Heart left ventricle (tissue), 16 donors: Measurements from ENCODE around the gene CTNNA3. TPM values are rescaled to one million over a fixed set of nuclear protein-coding genes. Genes with fewer than 3 reads are reported as not detected.

Source experiments
- ATAC-seq, 4 donors: fragments of 200-7000 bp; cut with Tn5 transposase; one replicate each; pipeline ENCODE4 v1.9.1; 2020 to 2022; ENCODE audit warnings: moderate library complexity in 4 of 4, mild to moderate bottlenecking in 3 of 4, moderate number of reproducible peaks in 1 of 4
- DNase-seq, 5 donors: peaks; one replicate each; pipeline ENCODE4 v3.0.0-alpha.2; 2020
- H3K27ac ChIP-seq, 12 donors: fragments of 200-600 bp; sonication (generic) in 4 of 12; one replicate each; pipeline versions ENCODE4 v1.5.0 to v1.8.0; 2016 to 2022; ENCODE audit warnings: mild to moderate bottlenecking in 2 of 12
- H3K27me3 ChIP-seq, 9 donors: fragments of 200-600 bp; sonication (generic) in 2 of 9; one replicate each; pipeline versions ENCODE4 v1.5.1 to v1.8.0; 2016 to 2022; ENCODE audit warnings: mild to moderate bottlenecking in 3 of 9
- H3K36me3 ChIP-seq, 9 donors: fragments of 200-600 bp; sonication (generic) in 2 of 9; one replicate each; pipeline versions ENCODE4 v1.5.0 to v1.8.0; 2018 to 2022; ENCODE audit warnings: mild to moderate bottlenecking in 2 of 9
- H3K4me1 ChIP-seq, 12 donors: fragments of 200-600 bp; sonication (generic) in 4 of 12; one replicate each; pipeline versions ENCODE4 v1.5.0 to v1.8.0; 2016 to 2022; ENCODE audit warnings: mild to moderate bottlenecking in 3 of 12
- H3K4me3 ChIP-seq, 12 donors: fragments of 200-600 bp; sonication (generic) in 4 of 12; one replicate each; pipeline versions ENCODE4 v1.5.0 to v1.8.0; 2017 to 2022; ENCODE audit warnings: mild to moderate bottlenecking in 9 of 12, moderate library complexity in 4 of 12
- H3K9me3 ChIP-seq, 12 donors: fragments of 200-600 bp; sonication (generic) in 4 of 12; one replicate each; pipeline versions ENCODE4 v1.5.0 to v1.8.0; 2016 to 2022; ENCODE audit warnings: mild to moderate bottlenecking in 1 of 12
- POLR2A ChIP-seq, 2 donors: fragments of 450-650 bp; IDR thresholded peaks; one replicate each; pipeline ENCODE4 v1.6.1; 2017; ENCODE audit warnings: antibody characterized with exemption in 2 of 2, mild to moderate bottlenecking in 2 of 2, moderate library complexity in 2 of 2
- WGBS, 4 donors: extraction: QIAGEN DNeasy Blood & Tissue Kit in 2 of 4; methylation state at CpG; one replicate each; pipeline versions ENCODE4 v1.1.5 to v1.1.7; 2013 to 2018; 5-methylcytosine and 5-hydroxymethylcytosine counted together
- intact Hi-C, 10 donors: fragments of 100-400 bp; cut with DNase I; formaldehyde crosslinking; loops; one replicate each; pipeline versions ENCODE4 v1.11.1 to v1.14.2; 2022
- polyA plus RNA-seq, 2 donors: library from polyadenylated mRNA; stranded (reverse); fragments of 200-250 nt; gene quantifications; one replicate each; pipeline ENCODE4 v1.2.3, GENCODE V29; 2013
- total RNA-seq, 9 donors: library from RNA; depleted of rRNA in 2 of 9; stranded (reverse); fragments of >200 nt in 2 of 9; fragmentation: NEBNext Ultra II Directional in 3 of 9; extraction: Animal tissue kit (Norgen Biotek cat#: 25700) in 3 of 9; gene quantifications; one replicate each; pipeline versions ENCODE4 v1.1.0 to v1.2.4, GENCODE V29; 2016 to 2023
- TF ChIP-seq, protein P1 (sequence below), 12 donors: fragments of 200-600 bp; sonication (generic) in 4 of 12; IDR thresholded peaks; one replicate each; pipeline versions ENCODE4 v1.5.0 to v1.8.0; 2018 to 2022; ENCODE audit warnings: antibody characterized with exemption in 12 of 12, mild to moderate bottlenecking in 5 of 12
- donor health status: ischemic (EF 13 %, LVEDD 7.1; RV severe dilation, severe dysfunction).
- donor health status: healthy with polysubstance abuse.
- donor health status: DM: no; HTN: yes; CAD: no.
- donor health status: DM: no; HTN: no; CAD: no.
- donor health status: ischemic (EF 25% LVEDD 6.9; RV normal size, moderate dysfunction).
- donor health status: ischemic (EF 25% LVEDD 5.7; RV mildly dilated, moderate dysfunction).
- donor health status: healthy.
- donor health status: DM: yes; HTN: yes; CAD: no.
- donor health status: ischemic (EF 35%, LVEDD 5.7; RV mildly dilated, moderate dysfunction).
- donor health status: nonischemic (EF 11% LVEDD 7.7; RV severe dilation, severe dysfunction).
- donor health status: DM: yes; HTN: yes; CAD: no.
- donor health status: PGD.
- donor health status: ischemic (EF 29% LVEDD 5.4; RV normal size, mild dysfunction).
- donor health status: nonischemic (EF 23%, LVEDD 6.1; RV moderate dilation, normal function).

CTNNA3 gene
- total and polyA plus RNA-seq, 11 donors: 4.8 to 200 (median 99.0) TPM

DNA sequence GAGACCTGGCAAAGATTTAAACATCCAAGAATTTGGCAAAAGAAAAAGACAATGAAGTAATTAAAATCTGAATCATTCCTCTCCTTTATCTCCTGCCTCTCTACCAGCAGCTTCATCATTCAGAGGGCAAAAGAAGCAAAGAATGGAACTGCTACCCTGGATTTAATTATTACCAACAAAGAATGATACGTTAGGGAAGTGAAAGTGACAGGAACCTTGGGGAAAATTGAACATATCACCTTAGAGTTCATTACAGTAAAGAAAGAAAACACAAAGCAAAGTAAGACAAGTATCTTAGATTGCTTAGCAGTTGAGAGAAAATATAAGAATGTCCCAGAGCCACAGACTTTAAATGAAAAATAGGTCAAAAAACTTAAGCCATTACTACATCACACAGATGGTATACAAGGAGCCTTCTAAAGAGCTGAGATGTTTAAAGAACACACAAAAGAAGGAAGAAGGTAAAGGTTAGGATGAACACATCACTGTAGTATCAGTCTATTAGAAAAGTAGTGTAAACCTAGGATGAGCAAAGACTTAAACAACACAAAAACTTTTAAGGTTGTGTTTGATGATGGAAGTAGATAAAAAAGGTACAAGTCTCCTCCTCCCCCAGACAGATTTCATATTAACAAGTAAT lies 17.5 kb downstream of the CTNNA3 start:
- H3K36me3 ChIP-seq: no peaks in the 10 kb centered on the region
- H3K4me1 ChIP-seq: peaks cover 0 to 14% (median 0%) of the 10 kb centered on the region in 12 donors
- 27 to 46% (median 36%) methylated on average over 1 of the region's 1 CpG for WGBS, 4 donors
- H3K9me3 ChIP-seq: peaks cover 0 to 7% (median 0%) of the 10 kb centered on the region in 12 donors
- no peak for ATAC-seq
- TF ChIP-seq, protein P1, sequence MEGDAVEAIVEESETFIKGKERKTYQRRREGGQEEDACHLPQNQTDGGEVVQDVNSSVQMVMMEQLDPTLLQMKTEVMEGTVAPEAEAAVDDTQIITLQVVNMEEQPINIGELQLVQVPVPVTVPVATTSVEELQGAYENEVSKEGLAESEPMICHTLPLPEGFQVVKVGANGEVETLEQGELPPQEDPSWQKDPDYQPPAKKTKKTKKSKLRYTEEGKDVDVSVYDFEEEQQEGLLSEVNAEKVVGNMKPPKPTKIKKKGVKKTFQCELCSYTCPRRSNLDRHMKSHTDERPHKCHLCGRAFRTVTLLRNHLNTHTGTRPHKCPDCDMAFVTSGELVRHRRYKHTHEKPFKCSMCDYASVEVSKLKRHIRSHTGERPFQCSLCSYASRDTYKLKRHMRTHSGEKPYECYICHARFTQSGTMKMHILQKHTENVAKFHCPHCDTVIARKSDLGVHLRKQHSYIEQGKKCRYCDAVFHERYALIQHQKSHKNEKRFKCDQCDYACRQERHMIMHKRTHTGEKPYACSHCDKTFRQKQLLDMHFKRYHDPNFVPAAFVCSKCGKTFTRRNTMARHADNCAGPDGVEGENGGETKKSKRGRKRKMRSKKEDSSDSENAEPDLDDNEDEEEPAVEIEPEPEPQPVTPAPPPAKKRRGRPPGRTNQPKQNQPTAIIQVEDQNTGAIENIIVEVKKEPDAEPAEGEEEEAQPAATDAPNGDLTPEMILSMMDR (IDR thresholded peaks at IDR 0.05): no peak
- TF ChIP-seq POLR2A (IDR thresholded peaks at IDR 0.05): no peak
- H3K4me3 ChIP-seq: no peak overlapping the region
- intact Hi-C loops: no loop called here
- H3K27me3 ChIP-seq: peaks cover 0 to 5% (median 0%) of the 10 kb centered on the region in 9 donors
- DNase-seq: no peak
- H3K27ac ChIP-seq: no peak overlapping the region

DNA sequence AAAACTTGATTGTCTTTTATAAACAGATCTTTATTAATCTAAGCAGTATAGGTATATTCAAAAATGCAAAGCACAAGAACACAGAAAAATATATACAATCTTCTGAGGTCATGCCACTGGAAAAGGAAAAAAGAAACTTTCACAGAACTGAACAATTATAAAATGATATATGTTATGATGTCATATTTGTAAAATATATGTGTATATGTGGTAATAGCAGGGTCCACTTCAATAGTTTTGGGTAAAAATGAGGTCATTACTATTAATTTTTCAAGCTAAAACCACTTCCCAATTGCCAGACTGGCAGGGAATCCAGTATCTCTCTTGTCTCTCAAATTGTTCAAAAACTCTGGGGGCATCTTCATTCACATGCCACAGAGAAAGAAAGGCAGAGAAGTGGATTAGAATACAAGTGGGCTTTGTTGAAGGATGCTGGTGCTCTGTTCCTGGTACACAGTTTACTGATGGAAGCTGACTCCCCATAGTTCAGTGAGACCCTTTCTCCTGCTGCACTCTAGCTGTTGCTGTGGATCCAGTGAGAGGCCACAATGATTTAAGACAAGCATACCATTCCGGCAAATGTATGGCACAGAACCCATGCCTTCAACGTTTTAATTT lies 19.7 kb downstream of the CTNNA3 start:
- Histone ChIP-seq H3K36me3 (no peaks in the 10 kb centered on the region), H3K4me3 (no peak overlapping the region), H3K27me3 (peaks cover 0 to 5% (median 0%) of the 10 kb centered on the region in 9 donors), H3K9me3 (no peaks in the 10 kb centered on the region), H3K27ac (no peak overlapping the region), H3K4me1 (peaks cover 0 to 14% (median 0%) of the 10 kb centered on the region in 12 donors)
- TF ChIP-seq, protein P1 (IDR thresholded peaks at IDR 0.05): no peak
- DNase-seq (no peak), ATAC-seq (peak in 1 of 4 donors; percentile 13)
- 51 to 57% (median 54%) methylated on average over 2 of the region's 2 CpGs for WGBS, 4 donors
- intact Hi-C loops: no loop called here

DNA sequence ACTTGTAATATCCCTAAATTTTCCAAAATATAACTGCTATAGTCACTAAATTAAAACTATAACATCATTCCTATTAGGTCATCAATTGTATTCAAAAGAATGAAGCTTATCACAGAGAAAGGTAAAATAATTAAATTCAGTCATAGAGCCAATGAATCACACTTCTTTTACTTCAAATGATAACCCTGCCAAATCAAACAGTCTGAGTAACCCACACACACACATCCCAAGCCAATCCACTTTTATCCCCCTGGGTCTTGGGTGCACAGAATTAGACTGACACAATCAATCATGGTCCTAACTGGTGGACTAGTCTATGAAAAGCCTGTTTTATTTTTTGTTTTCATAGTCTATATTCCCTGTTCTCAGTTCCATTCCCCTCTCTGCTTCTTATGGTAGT lies 25.6 kb downstream of the CTNNA3 start:
- peaks cover 0 to 42% (median 22%) of the 10 kb centered on the region in 12 donors for H3K4me1 ChIP-seq
- ATAC-seq (no peak), DNase-seq (no peak)
- H3K4me3 ChIP-seq: no peak overlapping the region
- peak overlapping the region in 4 of 12 donors; percentile 16 to 50 (median 32) for H3K27ac ChIP-seq
- H3K36me3 ChIP-seq: no peaks in the 10 kb centered on the region
- no peaks in the 10 kb centered on the region for H3K27me3 ChIP-seq
- intact Hi-C loops: no loop called here
- H3K9me3 ChIP-seq: no peaks in the 10 kb centered on the region
- no peak for TF ChIP-seq POLR2A (IDR thresholded peaks at IDR 0.05)
- TF ChIP-seq, protein P1 (IDR thresholded peaks at IDR 0.05): no peak

DNA sequence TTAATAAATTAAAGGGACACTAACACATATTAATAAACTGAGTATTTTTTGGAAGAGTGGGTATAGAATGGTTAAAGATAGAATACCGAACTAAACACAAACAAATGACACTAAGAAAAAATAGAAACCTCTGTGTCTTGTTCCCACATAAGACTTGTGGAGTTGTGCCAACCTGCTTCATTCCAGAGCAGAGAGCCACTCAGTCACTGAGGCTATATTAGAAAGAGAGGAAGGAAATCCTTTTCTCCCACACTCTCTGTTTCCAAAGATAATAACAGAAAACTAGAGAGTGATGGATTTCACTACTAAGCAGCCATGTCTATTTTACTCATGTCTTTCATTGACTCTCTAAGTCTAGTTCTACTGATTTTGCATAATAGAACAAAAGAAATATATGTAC lies 26.0 kb downstream of the CTNNA3 start:
- WGBS, 4 donors: 2 to 11% (median 7%) methylated on average over 1 of the region's 1 CpG
- peaks cover 0 to 42% (median 22%) of the 10 kb centered on the region in 12 donors for H3K4me1 ChIP-seq

More for the DNA sequence above, 26.0 kb downstream of the CTNNA3 start:
- H3K27me3 ChIP-seq: no peaks in the 10 kb centered on the region
- peak overlapping the region in 8 of 12 donors; percentile 0 to 50 (median 22) for H3K27ac ChIP-seq
- H3K36me3 ChIP-seq: no peaks in the 10 kb centered on the region
- ATAC-seq (peak in 3 of 4 donors; percentile 43 to 48 (median 47)), DNase-seq (peak in 3 of 5 donors; percentile 11 to 31 (median 26))
- peak overlapping the region in 2 of 12 donors; percentile 3 to 23 for H3K4me3 ChIP-seq
- intact Hi-C loops: loop anchor here in 7 of 10 donors (5.0 to 10.0 kb wide), 5 partner anchors 92 to 115 kb away; no protein-coding TSS in a partner anchor
- no peaks in the 10 kb centered on the region for H3K9me3 ChIP-seq
- TF ChIP-seq, protein P1 (IDR thresholded peaks at IDR 0.05): no peak
- TF ChIP-seq POLR2A (IDR thresholded peaks at IDR 0.05): no peak
